Neural progenitor cell (in vitro differentiated cells): Measurements from ENCODE around the gene APEH.

Experiments used
- EZH2 ChIP-seq: fragments of 200-600 bp; sonication (generic); IDR thresholded peaks from 2 replicates; pipeline ENCODE4 v1.6.1; 2017; ENCODE audit warnings: antibody characterized with exemption, mild to moderate bottlenecking, moderate library complexity
- EZH2phosphoT487 ChIP-seq: fragments of 200-600 bp; sonication (generic); IDR thresholded peaks from 2 replicates; pipeline ENCODE4 v1.6.1; 2017; ENCODE audit warnings: antibody characterized with exemption
- TF ChIP-seq, protein P1 (sequence below): fragments of 200-600 bp; sonication (generic); IDR thresholded peaks from 2 replicates; pipeline ENCODE4 v1.5.1; 2017; ENCODE audit warnings: antibody characterized with exemption, mild to moderate bottlenecking

DNA sequence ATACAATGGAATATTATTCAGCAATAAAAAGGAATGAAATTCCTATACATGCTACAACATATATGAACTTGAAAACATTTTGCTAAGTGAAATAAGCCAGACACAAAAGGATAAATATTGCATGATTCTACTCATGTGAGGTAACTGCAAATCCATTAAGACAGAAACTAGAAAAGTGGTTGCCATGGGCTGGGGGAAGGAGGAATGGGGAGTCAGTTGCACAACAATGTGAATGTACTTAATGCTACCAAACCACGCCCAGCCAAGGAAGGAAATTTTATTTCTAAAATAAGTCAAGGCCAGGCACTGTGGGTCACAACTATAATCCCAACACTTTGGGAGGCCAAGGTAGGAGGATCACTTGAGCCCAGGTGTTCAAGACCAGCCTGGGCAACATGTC is 59.4 kb downstream of the APEH start:
- TF ChIP-seq, protein P1, sequence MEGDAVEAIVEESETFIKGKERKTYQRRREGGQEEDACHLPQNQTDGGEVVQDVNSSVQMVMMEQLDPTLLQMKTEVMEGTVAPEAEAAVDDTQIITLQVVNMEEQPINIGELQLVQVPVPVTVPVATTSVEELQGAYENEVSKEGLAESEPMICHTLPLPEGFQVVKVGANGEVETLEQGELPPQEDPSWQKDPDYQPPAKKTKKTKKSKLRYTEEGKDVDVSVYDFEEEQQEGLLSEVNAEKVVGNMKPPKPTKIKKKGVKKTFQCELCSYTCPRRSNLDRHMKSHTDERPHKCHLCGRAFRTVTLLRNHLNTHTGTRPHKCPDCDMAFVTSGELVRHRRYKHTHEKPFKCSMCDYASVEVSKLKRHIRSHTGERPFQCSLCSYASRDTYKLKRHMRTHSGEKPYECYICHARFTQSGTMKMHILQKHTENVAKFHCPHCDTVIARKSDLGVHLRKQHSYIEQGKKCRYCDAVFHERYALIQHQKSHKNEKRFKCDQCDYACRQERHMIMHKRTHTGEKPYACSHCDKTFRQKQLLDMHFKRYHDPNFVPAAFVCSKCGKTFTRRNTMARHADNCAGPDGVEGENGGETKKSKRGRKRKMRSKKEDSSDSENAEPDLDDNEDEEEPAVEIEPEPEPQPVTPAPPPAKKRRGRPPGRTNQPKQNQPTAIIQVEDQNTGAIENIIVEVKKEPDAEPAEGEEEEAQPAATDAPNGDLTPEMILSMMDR: no peak
- TF ChIP-seq EZH2: no peak
- no peak for TF ChIP-seq EZH2phosphoT487
